DMS153 treated with DMSO at 0.1 percent for 48 hours (cell line): ENCODE data around the gene PCP4.

ENCODE experiments used
- DNase-seq: peaks from one replicate; lab custom pipeline; 2025; ENCODE audit not compliant: unreplicated experiment; lab: John Stamatoyannopoulos, UW

Gene PCP4

GRCh38 chr21:39867198-39867650, at the start of gene PCP4:
PCP4 (plus strand) TSS chr21:39867438; CDS start chr21:39867502, 64 bp downstream.
- DNase-seq = no peak

GRCh38 chr21:39818557-39818956, 48.7 kb upstream of the PCP4 start:
- DNase-seq = no peak

GRCh38 chr21:39822042-39822441, 45.2 kb upstream of the PCP4 start:
- no peak for DNase-seq

GRCh38 chr21:39825250-39825649, 42.0 kb upstream of the PCP4 start:
- DNase-seq = no peak

- no peak for DNase-seq
Measured at GRCh38 chr21:39834543-39834942, 32.7 kb upstream of the PCP4 start.

GRCh38 chr21:39837861-39838359, 29.3 kb upstream of the PCP4 start:
- DNase-seq = no peak

- DNase-seq = no peak
Measured at GRCh38 chr21:39840373-39841097, 26.7 kb upstream of the PCP4 start.

GRCh38 chr21:39842741-39843459, 24.3 kb upstream of the PCP4 start:
- no peak for DNase-seq

- DNase-seq = no peak
Measured at GRCh38 chr21:39843483-39843882, 23.8 kb upstream of the PCP4 start.

- DNase-seq = no peak
Measured at GRCh38 chr21:39843916-39844315, 23.3 kb upstream of the PCP4 start.

- DNase-seq = no peak
Measured at GRCh38 chr21:39845571-39846130, 21.6 kb upstream of the PCP4 start.

- no peak for DNase-seq
Measured at GRCh38 chr21:39847877-39848276, 19.4 kb upstream of the PCP4 start.

GRCh38 chr21:39849014-39849655, 18.1 kb upstream of the PCP4 start:
- no peak for DNase-seq

- peak; percentile 29 for DNase-seq
Measured at GRCh38 chr21:39850333-39850732, 16.9 kb upstream of the PCP4 start.

- DNase-seq = no peak
Measured at GRCh38 chr21:39851002-39851618, 16.1 kb upstream of the PCP4 start.

- DNase-seq = peak; percentile 69
Measured at GRCh38 chr21:39852021-39852721, 15.1 kb upstream of the PCP4 start.

GRCh38 chr21:39852726-39853500, 14.3 kb upstream of the PCP4 start:
- peak; percentile 17 for DNase-seq

GRCh38 chr21:39854572-39854971, 12.7 kb upstream of the PCP4 start:
- no peak for DNase-seq

GRCh38 chr21:39855595-39855994, 11.6 kb upstream of the PCP4 start:
- DNase-seq = no peak

GRCh38 chr21:39860600-39860999, 6.6 kb upstream of the PCP4 start:
- DNase-seq = no peak
